IPS DF 6.9 (cell line): Measurements from ENCODE around the gene ABCB1.
"Not testable (repeated sequence)": the region's sequence is repeated elsewhere in the genome, so short reads cannot be mapped to it uniquely, and the experiment has no call there.

Experiments used
- DNase-seq: peaks from one replicate; pipeline ENCODE4 v3.0.0-alpha.2; 2013; ENCODE audit warnings: low read depth, low spot score
- H3K27ac ChIP-seq: one replicate; pipeline ENCODE4 v1.5.1; 2013; ENCODE audit warnings: low read length, control low read depth
- H3K27me3 ChIP-seq: 2 replicates; pipeline ENCODE4 v1.6.1; 2013; ENCODE audit warnings: mild to moderate bottlenecking, low read length; ENCODE audit not compliant: control insufficient read depth, insufficient read depth
- H3K36me3 ChIP-seq: 2 replicates; pipeline ENCODE4 v1.6.1; 2013; ENCODE audit warnings: low read length; ENCODE audit not compliant: control insufficient read depth, insufficient read depth
- H3K4me1 ChIP-seq: 2 replicates; pipeline ENCODE4 v1.6.1; 2013; ENCODE audit warnings: low read length; ENCODE audit not compliant: control insufficient read depth, insufficient read depth
- H3K4me3 ChIP-seq: 2 replicates; pipeline ENCODE4 v1.5.1; 2013; ENCODE audit warnings: mild to moderate bottlenecking, low read length
- H3K9me3 ChIP-seq: 2 replicates; pipeline ENCODE4 v1.6.1; 2013; ENCODE audit warnings: low read length, inconsistent platforms; ENCODE audit not compliant: control insufficient read depth, insufficient read depth
- WGBS: extraction: QIAGEN DNeasy Blood & Tissue Kit; methylation state at CpG from one replicate; pipeline ENCODE4 v1.1.7; 2013; ENCODE audit warnings: mixed read lengths, missing lambda C conversion rate; ENCODE audit not compliant: insufficient read length, insufficient coverage; 5-methylcytosine and 5-hydroxymethylcytosine counted together

Gene ABCB1

DNA sequence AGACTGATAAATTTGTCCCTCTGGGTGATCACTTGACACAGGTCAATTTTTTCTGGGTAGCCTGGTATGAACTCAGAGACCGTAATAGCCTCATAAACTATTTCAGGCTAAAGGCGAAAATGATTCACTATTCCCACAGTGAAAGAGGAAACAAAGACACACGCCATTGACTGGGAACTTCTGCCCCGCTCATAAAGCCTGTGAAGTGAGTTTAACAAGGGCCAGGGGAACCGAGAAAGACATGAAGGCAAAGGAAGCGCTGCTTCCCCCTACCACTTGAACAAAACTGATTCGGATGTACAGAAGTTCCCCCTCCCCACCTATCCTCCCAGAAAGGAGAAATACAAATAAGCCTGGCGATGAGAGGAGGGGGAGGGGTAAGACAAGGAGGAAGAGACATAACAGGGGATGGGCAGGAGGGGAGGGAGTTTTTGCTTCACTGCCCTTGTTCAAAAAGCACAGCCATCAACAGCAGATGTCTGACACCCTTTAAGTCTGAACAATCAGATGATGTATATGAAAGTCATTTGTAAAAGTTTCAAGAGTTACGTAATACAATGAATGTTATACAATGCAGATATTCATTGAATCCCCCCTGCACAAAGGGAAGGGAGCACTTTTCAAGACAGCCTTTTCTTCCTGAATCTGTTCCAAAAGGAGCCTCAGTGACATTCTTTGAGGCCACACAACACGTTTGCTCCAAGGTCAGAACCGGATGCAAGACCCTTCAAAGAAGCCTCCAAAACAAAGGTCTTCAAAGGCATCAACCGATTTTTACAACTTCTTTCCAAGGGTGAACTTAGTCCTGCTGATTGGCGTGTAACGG lies 125.9 kb downstream of the ABCB1 start:
- H3K9me3 ChIP-seq = no peaks in the 10 kb centered on the region
- H3K27ac ChIP-seq = no peak overlapping the region
- peaks cover 7% of the 10 kb centered on the region; the same call in 1 of the 2 replicates for H3K27me3 ChIP-seq
- no peaks in the 10 kb centered on the region for H3K36me3 ChIP-seq
- H3K4me1 ChIP-seq = 0 out of 2 replicates have a peak, but pooled peaks cover 1% of the 10 kb centered on the region
- H3K4me3 ChIP-seq = peak overlapping the region; percentile 34; the same call in 1 of the 2 replicates
- no CpG with 5 or more reads among the region's 14 CpGs for WGBS
- DNase-seq = no peak

- no peak for DNase-seq
- no CpG with 5 or more reads among the region's 2 CpGs for WGBS
- no peaks in the 10 kb centered on the region for H3K9me3 ChIP-seq
- no peak overlapping the region for H3K4me3 ChIP-seq
- no peak overlapping the region for H3K27ac ChIP-seq
- H3K27me3 ChIP-seq = peaks cover 7% of the 10 kb centered on the region; the same call in 1 of the 2 replicates
- no peaks in the 10 kb centered on the region for H3K36me3 ChIP-seq
- 0 out of 2 replicates have a peak, but pooled peaks cover 1% of the 10 kb centered on the region for H3K4me1 ChIP-seq
Observed at GRCh38 chr7:87473986-87474385, 126.7 kb downstream of the ABCB1 start.

DNA sequence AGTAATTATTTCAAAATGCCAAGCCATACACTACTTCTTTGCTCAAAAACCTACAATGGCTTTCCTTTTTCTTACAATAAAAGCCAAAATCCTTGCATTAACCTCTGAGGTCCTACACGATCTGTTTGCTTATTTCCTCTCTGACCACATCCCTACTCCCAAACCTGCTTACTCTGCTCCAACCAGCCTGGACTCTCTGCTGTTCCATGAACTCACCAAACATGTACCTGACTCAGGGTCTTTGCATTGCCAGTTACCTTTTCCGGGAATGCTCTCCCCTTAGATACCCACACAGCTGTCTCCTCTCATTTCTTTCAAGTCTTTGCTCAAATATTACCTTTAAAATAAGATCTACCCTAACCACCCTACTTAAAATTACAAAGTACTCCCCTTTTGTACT lies 127.5 kb downstream of the ABCB1 start:
- Histone ChIP-seq H3K4me1 (0 out of 2 replicates have a peak, but pooled peaks cover 1% of the 10 kb centered on the region), H3K27ac (no peak overlapping the region), H3K27me3 (peaks cover 7% of the 10 kb centered on the region; the same call in 1 of the 2 replicates), H3K36me3 (no peaks in the 10 kb centered on the region), H3K9me3 (no peaks in the 10 kb centered on the region), H3K4me3 (no peak overlapping the region)
- WGBS = no CpG with 5 or more reads among the region's 2 CpGs
- no peak for DNase-seq

DNA sequence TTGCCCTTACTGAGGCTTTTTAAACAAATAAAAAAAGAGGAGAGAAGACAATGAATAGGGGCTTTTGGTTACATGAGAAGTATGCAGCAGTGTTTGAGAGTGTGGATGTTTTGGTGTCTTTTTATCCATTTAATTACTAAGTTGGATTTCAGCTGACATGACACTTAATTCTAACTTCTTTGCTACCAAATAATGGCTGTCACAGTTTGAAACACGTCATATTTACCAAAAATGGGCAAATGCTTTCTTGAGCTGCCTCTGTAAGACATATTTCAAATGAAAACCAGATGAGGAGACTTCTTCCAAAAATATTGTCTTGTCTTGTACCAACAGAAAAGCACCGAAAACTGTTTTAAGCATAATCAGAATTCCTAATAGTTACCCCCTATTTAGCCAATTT lies 129.2 kb downstream of the ABCB1 start:
- no peaks in the 10 kb centered on the region for H3K9me3 ChIP-seq
- no peaks in the 10 kb centered on the region for H3K36me3 ChIP-seq
- WGBS = no CpG with 5 or more reads among the region's 2 CpGs
- H3K4me3 ChIP-seq = no peak overlapping the region
- peaks cover 7% of the 10 kb centered on the region; the same call in 1 of the 2 replicates for H3K27me3 ChIP-seq
- H3K27ac ChIP-seq = no peak overlapping the region
- 0 out of 2 replicates have a peak, but pooled peaks cover 1% of the 10 kb centered on the region for H3K4me1 ChIP-seq
- no peak for DNase-seq

GRCh38 chr7:87469204-87469603 lies 131.5 kb downstream of the ABCB1 start:
- H3K4me3 ChIP-seq, H3K27ac ChIP-seq, H3K9me3 ChIP-seq, H3K27me3 ChIP-seq, DNase-seq, H3K4me1 ChIP-seq, H3K36me3 ChIP-seq: not testable (repeated sequence)

- H3K4me3 ChIP-seq, H3K9me3 ChIP-seq, H3K36me3 ChIP-seq, H3K4me1 ChIP-seq, H3K27me3 ChIP-seq, H3K27ac ChIP-seq, DNase-seq: not testable (repeated sequence)
- no CpG with 5 or more reads among the region's 7 CpGs for WGBS
Observed at GRCh38 chr7:87465534-87465880, 135.2 kb downstream of the ABCB1 start.

DNA sequence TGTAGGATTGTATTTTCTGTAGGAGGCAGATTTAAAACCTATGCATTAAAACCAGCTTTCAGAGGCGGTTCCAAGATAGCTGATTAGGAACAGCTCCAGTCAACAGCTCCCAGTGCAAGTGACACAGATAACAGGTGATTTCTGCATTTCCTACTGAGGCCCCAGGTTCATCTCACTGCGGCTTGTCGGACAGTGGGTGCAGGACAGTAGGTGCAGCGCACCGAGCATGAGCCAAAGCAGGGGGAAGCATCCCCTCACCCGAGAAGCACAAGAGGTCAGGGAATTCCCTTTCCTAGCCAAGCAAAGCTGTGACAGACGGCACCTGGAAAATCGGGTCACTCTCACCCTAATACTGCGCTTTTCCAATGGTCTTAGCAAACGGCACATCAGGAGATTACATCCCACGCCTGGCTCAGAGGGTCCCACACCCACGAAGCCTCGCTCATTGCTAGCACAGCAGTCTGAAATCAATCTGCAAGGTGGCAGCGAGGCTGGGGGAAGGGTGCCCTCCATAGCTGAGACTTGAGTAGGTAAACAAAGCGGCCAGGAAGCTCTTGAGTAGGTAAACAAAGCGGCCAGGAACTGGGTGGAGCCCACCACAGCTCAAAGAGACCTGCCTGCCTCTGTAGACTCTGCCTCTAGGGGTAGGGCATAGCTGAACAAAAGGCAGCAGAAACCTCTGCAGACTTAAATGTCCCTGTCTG lies 135.7 kb downstream of the ABCB1 start:
- not testable (repeated sequence) for H3K27me3 ChIP-seq, H3K27ac ChIP-seq, H3K36me3 ChIP-seq, H3K9me3 ChIP-seq, H3K4me3 ChIP-seq, H3K4me1 ChIP-seq
- no CpG with 5 or more reads among the region's 16 CpGs for WGBS
- DNase-seq = peak; percentile 22

DNA sequence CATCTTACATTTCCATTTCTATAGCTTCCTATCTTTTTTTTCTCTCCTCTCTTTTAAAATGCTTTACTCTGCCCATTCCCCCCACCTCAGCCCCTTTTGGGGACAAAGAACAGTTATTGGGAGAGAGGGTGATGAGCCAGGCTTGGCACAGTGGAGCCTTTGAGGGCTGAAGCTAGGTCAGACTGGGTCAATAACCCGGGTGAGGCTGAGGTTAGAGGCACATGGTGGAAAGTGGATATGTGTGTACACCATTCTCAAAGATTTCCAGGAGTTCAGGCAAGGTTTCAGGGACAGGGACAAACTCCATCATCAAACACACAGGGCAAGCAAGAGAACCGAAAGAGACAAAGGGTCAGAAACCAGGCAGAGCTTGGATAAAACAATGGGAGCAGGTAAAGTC lies 136.7 kb downstream of the ABCB1 start:
- no peaks in the 10 kb centered on the region for H3K36me3 ChIP-seq
- no peak overlapping the region for H3K4me3 ChIP-seq
- H3K9me3 ChIP-seq = no peaks in the 10 kb centered on the region
- H3K4me1 ChIP-seq = peaks cover 3% of the 10 kb centered on the region; the same call in 1 of the 2 replicates
- no CpG with 5 or more reads among the region's 2 CpGs for WGBS
- DNase-seq = no peak
- H3K27ac ChIP-seq = no peak overlapping the region
- H3K27me3 ChIP-seq = no peaks in the 10 kb centered on the region

- WGBS = no CpG with 5 or more reads among the region's 3 CpGs
- H3K36me3 ChIP-seq, H3K27me3 ChIP-seq, H3K4me1 ChIP-seq, H3K27ac ChIP-seq, DNase-seq, H3K4me3 ChIP-seq, H3K9me3 ChIP-seq: not testable (repeated sequence)
Observed at GRCh38 chr7:87460444-87460843, 140.2 kb downstream of the ABCB1 start.

DNA sequence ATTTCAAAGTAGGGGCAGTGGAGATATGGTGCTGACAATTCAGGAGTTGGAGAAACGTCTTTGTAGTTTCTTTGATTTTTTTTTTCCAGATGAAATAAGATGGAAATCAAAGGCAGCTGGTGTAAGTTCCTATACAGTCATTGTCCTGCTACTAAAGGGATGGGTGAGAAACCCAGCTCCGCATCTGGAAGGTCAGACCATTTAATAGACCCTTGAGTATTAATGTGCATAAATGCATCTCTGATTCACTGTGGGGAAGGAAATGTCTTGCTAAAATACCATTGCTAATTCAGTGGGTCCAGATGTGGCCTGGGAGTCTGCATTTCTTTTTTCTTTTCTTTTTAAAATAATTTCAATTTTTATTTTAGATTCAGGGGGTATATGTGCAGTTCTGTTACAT lies 140.7 kb downstream of the ABCB1 start:
- WGBS = no CpG with 5 or more reads among the region's 2 CpGs
- DNase-seq = no peak
- H3K36me3 ChIP-seq = no peaks in the 10 kb centered on the region
- H3K27me3 ChIP-seq = no peaks in the 10 kb centered on the region
- H3K27ac ChIP-seq = no peak overlapping the region
- H3K9me3 ChIP-seq = no peaks in the 10 kb centered on the region
- H3K4me3 ChIP-seq = no peak overlapping the region
- peaks cover 2% of the 10 kb centered on the region; the same call in 1 of the 2 replicates for H3K4me1 ChIP-seq
